Panc1 (cell line): ENCODE measurements around the gene FGD2.

Experiments used
- CTCF ChIP-seq: fragments of 450-650 bp; IDR thresholded peaks from 2 replicates; pipeline ENCODE4 v1.5.1; 2017; ENCODE audit warnings: mild to moderate bottlenecking
- POLR2AphosphoS5 ChIP-seq: IDR thresholded peaks from 2 replicates; pipeline ENCODE4 v1.6.1; 2012; ENCODE audit warnings: mild to moderate bottlenecking, low read depth, low read length, moderate library complexity

- TF ChIP-seq POLR2AphosphoS5 (no peak), CTCF (no peak)
Observed at GRCh38 chr6:36989264-36989663, 16.2 kb upstream of the FGD2 start.
